ENCODE data around the gene CLMN.

DNA sequence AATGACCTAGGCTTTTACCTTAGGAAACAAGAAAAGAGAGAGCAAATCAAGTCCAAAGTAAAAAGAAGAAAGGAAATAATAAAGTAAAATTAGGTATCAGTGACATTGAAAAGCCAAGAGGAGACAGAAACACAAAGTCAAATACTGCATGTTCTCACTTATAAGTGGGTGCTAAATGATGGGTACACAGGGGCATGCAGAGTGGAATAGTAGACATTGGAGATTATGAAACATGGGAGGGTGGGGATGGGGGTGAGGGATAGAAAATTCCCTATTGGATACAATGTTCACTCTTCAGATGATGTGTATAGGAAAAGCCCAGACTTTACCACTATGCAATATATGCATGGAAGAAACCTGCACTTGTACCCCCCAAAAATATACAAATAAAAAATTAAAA is 35.1 kb upstream of the CLMN start:
- TF ChIP-seq, protein P1, sequence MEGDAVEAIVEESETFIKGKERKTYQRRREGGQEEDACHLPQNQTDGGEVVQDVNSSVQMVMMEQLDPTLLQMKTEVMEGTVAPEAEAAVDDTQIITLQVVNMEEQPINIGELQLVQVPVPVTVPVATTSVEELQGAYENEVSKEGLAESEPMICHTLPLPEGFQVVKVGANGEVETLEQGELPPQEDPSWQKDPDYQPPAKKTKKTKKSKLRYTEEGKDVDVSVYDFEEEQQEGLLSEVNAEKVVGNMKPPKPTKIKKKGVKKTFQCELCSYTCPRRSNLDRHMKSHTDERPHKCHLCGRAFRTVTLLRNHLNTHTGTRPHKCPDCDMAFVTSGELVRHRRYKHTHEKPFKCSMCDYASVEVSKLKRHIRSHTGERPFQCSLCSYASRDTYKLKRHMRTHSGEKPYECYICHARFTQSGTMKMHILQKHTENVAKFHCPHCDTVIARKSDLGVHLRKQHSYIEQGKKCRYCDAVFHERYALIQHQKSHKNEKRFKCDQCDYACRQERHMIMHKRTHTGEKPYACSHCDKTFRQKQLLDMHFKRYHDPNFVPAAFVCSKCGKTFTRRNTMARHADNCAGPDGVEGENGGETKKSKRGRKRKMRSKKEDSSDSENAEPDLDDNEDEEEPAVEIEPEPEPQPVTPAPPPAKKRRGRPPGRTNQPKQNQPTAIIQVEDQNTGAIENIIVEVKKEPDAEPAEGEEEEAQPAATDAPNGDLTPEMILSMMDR (IDR thresholded peaks at IDR 0.05; ENCODE audit: low read length) = no peak
- no peak for TF ChIP-seq EZH2 (IDR thresholded peaks at IDR 0.05; ENCODE audit: borderline replicate concordance, low read length)
